Testis (tissue), 2 donors: Measurements from ENCODE around the gene C1QL4.

Source experiments
- CTCF ChIP-seq, 3 experiments: fragments of 450-650 bp in 2 of 3; fragments of 200-600 bp in 1 of 3; sonication (generic) in 1 of 3; IDR thresholded peaks; one replicate each; pipeline ENCODE4 v1.5.1; 2016 to 2019; ENCODE audit warnings: antibody characterized with exemption in 3 of 3, mild to moderate bottlenecking in 2 of 3, moderate library complexity in 1 of 3
- POLR2A ChIP-seq: fragments of 450-650 bp; IDR thresholded peaks from one replicate; pipeline ENCODE4 v1.6.1; 2017; ENCODE audit warnings: antibody characterized with exemption, mild to moderate bottlenecking, moderate library complexity

- TF ChIP-seq CTCF (IDR thresholded peaks at IDR 0.05): no peak
- no peak for TF ChIP-seq POLR2A
Measured at GRCh38 chr12:49296836-49297694, 39.9 kb downstream of the C1QL4 start.
